DND-41 (cell line): ENCODE results near the gene NDUFAB1.

Experiments
- CTCF ChIP-seq: IDR thresholded peaks from 2 replicates; pipeline ENCODE4 v1.5.1; 2012; ENCODE audit warnings: borderline replicate concordance, low read length, moderate library complexity, mild to moderate bottlenecking; ENCODE audit not compliant: poor library complexity, severe bottlenecking; ENCODE audit errors: extremely low read depth
- EZH2 ChIP-seq: IDR thresholded peaks from 3 replicates; pipeline ENCODE4 v1.6.1; 2012; ENCODE audit warnings: borderline replicate concordance, low read depth, mild to moderate bottlenecking, moderate library complexity, low read length, inconsistent platforms; ENCODE audit not compliant: severe bottlenecking

- TF ChIP-seq CTCF (no peak), EZH2 (no peak)
Measured at GRCh38 chr16:23608194-23608593, 12.1 kb upstream of the NDUFAB1 start.
